WTC11 (cell line): ENCODE measurements around the gene SYNPO. TPM values are rescaled to one million over a fixed set of nuclear protein-coding genes. Genes with fewer than 3 reads are reported as not detected.

Experiments
- ATAC-seq: fragments of 200-7000 bp; cut with Tn5 transposase; 2 replicates; pipeline ENCODE4 v1.10.0; 2021; ENCODE audit warnings: mild to moderate bottlenecking, moderate library complexity
- CTCF ChIA-PET: fragments of 300-600 bp; sonication (Branson Sonifier 250); formaldehyde crosslinking; loops from one replicate; lab custom pipeline; 2021; ENCODE audit warnings: antibody characterized with exemption; lab: Charles Lee
- POLR2A ChIA-PET: fragments of 350-600 bp; sonication (Branson Sonifier 250); formaldehyde crosslinking; loops from one replicate; lab custom pipeline; 2021; ENCODE audit warnings: antibody characterized with exemption; lab: Charles Lee
- DNase-seq: peaks from one replicate; pipeline ENCODE4 v3.0.0; 2021; ENCODE audit warnings: low spot score
- H3K27ac Mint-ChIP-seq: 2 replicates; pipeline ENCODE4 v1.8.0; 2021; ENCODE audit warnings: mixed read lengths
- H3K27me3 Mint-ChIP-seq: 2 replicates; pipeline ENCODE4 v1.8.0; 2021; ENCODE audit warnings: low read depth, mild to moderate bottlenecking, moderate library complexity, mixed read lengths
- H3K36me3 Mint-ChIP-seq: 2 replicates; pipeline ENCODE4 v1.8.0; 2021; ENCODE audit warnings: mixed read lengths
- H3K4me1 Mint-ChIP-seq: 2 replicates; pipeline ENCODE4 v1.8.0; 2022; ENCODE audit warnings: mixed read lengths
- H3K4me3 Mint-ChIP-seq: 2 replicates; pipeline ENCODE4 v1.8.0; 2021; ENCODE audit warnings: mild to moderate bottlenecking, moderate library complexity, mixed read lengths
- H3K9me3 Mint-ChIP-seq: 2 replicates; pipeline ENCODE4 v1.8.0; 2021; ENCODE audit warnings: mixed read lengths
- ATF1 ChIP-seq: sonication (generic); formaldehyde crosslinking; IDR thresholded peaks from 2 replicates; pipeline ENCODE4 v1.8.1; 2023; ENCODE audit warnings: mild to moderate bottlenecking, moderate library complexity, missing genetic modification reagents
- ATF6 ChIP-seq: sonication (generic); formaldehyde crosslinking; IDR thresholded peaks from 2 replicates; pipeline ENCODE4 v1.8.1; 2023; ENCODE audit warnings: mild to moderate bottlenecking, missing genetic modification reagents
- E2F4 ChIP-seq: sonication (generic); formaldehyde crosslinking; IDR thresholded peaks from 2 replicates; pipeline ENCODE4 v1.8.1; 2022; ENCODE audit warnings: low read depth, mild to moderate bottlenecking, moderate library complexity, missing genetic modification reagents, borderline replicate concordance
- KAT7 ChIP-seq: sonication (generic); formaldehyde crosslinking; IDR thresholded peaks from 2 replicates; pipeline ENCODE4 v1.8.1; 2023; ENCODE audit warnings: missing genetic modification reagents, mild to moderate bottlenecking, borderline replicate concordance
- MXD4 ChIP-seq: fragments of 250-450 bp; sonication (Bioruptor Pico); IDR thresholded peaks from 2 replicates; pipeline ENCODE4 v1.8.0; 2021; ENCODE audit warnings: mild to moderate bottlenecking, moderate library complexity, borderline replicate concordance
- RELA ChIP-seq: sonication (generic); formaldehyde crosslinking; IDR thresholded peaks from 2 replicates; pipeline ENCODE4 v1.8.1; 2022; ENCODE audit warnings: missing genetic modification reagents, mild to moderate bottlenecking, borderline replicate concordance
- TP53 ChIP-seq: sonication (generic); formaldehyde crosslinking; IDR thresholded peaks from 2 replicates; pipeline ENCODE4 v1.8.1; 2023; ENCODE audit warnings: mild to moderate bottlenecking, missing genetic modification reagents
- ZBTB43 ChIP-seq: sonication (generic); formaldehyde crosslinking; IDR thresholded peaks from 2 replicates; pipeline ENCODE4 v1.8.1; 2023; ENCODE audit warnings: mild to moderate bottlenecking, missing genetic modification reagents
- ZNF281 ChIP-seq: sonication (generic); formaldehyde crosslinking; IDR thresholded peaks from 2 replicates; pipeline ENCODE4 v1.8.0; 2023; ENCODE audit warnings: mild to moderate bottlenecking, missing genetic modification reagents
- ZNF532 ChIP-seq: fragments of 250-450 bp; sonication (Bioruptor Pico); IDR thresholded peaks from 2 replicates; pipeline ENCODE4 v1.9.0; 2021; ENCODE audit warnings: mild to moderate bottlenecking, borderline replicate concordance
- total RNA-seq: library from RNA; stranded (reverse); gene quantifications from 3 replicates; pipeline ENCODE4 v1.2.3, GENCODE V29; 2021
- TF ChIP-seq, protein P1 (sequence below): sonication (generic); formaldehyde crosslinking; IDR thresholded peaks from 2 replicates; pipeline ENCODE4 v1.8.1; 2022; ENCODE audit warnings: missing genetic modification reagents, borderline replicate concordance

Gene SYNPO
- total RNA-seq, 1 experiment from 2014 or later: 2.1 TPM

DNA sequence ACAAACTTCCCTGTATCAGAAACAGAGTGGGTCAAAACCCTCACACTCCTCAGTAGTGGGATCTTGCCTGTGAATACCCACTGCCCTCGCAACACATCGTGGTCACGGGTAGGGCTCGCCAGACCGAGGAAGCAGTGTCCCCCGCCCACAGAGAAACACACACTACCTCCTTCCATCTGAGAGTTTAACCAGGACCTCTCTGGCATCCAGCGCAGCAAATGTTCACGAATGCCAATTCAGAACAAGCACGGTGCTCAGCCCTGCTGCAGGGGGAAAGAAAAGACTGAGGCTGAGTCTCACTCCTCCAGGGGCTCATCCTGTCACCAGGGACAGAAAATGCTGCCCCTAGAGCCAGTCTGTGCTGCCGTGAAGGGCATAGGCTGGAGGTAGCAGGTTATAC, 42.5 kb upstream of the SYNPO start (continued):
- TF ChIP-seq, protein P1, sequence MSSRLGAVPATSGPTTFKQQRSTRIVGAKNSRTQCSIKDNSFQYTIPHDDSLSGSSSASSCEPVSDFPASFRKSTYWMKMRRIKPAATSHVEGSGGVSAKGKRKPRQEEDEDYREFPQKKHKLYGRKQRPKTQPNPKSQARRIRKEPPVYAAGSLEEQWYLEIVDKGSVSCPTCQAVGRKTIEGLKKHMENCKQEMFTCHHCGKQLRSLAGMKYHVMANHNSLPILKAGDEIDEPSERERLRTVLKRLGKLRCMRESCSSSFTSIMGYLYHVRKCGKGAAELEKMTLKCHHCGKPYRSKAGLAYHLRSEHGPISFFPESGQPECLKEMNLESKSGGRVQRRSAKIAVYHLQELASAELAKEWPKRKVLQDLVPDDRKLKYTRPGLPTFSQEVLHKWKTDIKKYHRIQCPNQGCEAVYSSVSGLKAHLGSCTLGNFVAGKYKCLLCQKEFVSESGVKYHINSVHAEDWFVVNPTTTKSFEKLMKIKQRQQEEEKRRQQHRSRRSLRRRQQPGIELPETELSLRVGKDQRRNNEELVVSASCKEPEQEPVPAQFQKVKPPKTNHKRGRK: no peak
- TF ChIP-seq KAT7 (CRISPR knock-in tag) (no peak), MXD4 (CRISPR knock-in tag) (no peak), ZNF281 (CRISPR knock-in tag) (no peak), TP53 (CRISPR knock-in tag) (no peak), RELA (CRISPR knock-in tag) (no peak), ATF6 (CRISPR knock-in tag) (no peak), ZBTB43 (CRISPR knock-in tag) (no peak), ATF1 (CRISPR knock-in tag) (no peak), E2F4 (no peak)

DNA sequence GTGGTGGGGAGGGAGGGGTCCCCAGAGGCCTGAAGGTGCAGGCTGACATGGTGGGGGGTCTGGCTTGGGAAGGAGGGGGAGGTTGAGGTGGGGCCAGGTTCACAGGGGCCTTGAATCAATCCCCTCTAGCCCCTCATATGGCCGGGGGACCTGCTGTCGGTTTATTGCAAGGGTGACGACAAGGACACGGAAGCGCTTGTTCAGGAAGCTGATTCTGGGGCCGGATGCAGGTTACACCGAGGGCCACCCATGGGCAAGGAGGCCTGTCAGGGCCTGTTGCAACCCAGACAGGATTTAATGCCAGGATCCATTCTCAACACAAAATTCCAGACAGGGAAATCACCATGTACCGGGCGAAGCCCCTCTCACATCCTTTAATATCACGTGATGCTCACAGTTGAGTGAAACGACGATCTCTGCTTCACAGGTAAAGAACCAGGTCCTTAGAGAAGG, 41.6 kb upstream of the SYNPO start:
- DNase-seq (no peak), ATAC-seq (no peak)
- TF ChIP-seq, protein P1: no peak
- TF ChIP-seq ZNF532 (CRISPR knock-in tag): no peak
- ChIA-PET POLR2A (no interaction called here), CTCF (interaction anchor here (0.7 kb wide), 1 partner anchor 24 kb away, joined by 3 read pairs; no protein-coding TSS in a partner anchor)
- H3K36me3 Mint-ChIP-seq: no peaks in the 10 kb centered on the region
- H3K4me3 Mint-ChIP-seq: no peak overlapping the region
- peaks cover 14% of the 10 kb centered on the region for H3K4me1 Mint-ChIP-seq
- H3K9me3 Mint-ChIP-seq: no peaks in the 10 kb centered on the region
- H3K27ac Mint-ChIP-seq: no peak overlapping the region
- no peaks in the 10 kb centered on the region for H3K27me3 Mint-ChIP-seq
